Measurements from ENCODE around the gene KCNK7.

DNA sequence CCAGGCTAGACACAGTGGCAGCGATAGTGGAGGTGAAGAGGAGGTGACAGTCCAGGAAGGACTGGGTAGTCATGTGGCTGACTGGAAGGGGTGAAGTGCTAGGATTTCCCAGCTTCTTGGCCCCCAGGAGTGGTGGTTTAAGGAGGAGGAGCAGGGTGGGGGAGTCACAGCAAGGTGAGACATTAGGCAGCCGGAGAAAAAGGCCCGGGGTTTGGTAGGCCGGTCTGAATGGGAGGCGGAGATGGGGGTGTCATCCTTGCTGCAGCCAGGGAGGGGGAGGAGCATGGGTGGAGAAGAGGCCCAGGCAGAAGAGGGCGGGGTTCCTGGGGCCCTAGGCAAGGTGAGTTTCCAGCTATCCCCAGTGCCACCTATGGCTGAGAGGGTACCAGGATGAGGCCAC, 48.4 kb upstream of the KCNK7 start:
- TF ChIP-seq, protein P1, sequence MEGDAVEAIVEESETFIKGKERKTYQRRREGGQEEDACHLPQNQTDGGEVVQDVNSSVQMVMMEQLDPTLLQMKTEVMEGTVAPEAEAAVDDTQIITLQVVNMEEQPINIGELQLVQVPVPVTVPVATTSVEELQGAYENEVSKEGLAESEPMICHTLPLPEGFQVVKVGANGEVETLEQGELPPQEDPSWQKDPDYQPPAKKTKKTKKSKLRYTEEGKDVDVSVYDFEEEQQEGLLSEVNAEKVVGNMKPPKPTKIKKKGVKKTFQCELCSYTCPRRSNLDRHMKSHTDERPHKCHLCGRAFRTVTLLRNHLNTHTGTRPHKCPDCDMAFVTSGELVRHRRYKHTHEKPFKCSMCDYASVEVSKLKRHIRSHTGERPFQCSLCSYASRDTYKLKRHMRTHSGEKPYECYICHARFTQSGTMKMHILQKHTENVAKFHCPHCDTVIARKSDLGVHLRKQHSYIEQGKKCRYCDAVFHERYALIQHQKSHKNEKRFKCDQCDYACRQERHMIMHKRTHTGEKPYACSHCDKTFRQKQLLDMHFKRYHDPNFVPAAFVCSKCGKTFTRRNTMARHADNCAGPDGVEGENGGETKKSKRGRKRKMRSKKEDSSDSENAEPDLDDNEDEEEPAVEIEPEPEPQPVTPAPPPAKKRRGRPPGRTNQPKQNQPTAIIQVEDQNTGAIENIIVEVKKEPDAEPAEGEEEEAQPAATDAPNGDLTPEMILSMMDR (IDR thresholded peaks at IDR 0.05): no peak
- no peak for TF ChIP-seq POLR2A (IDR thresholded peaks at IDR 0.05)

Measured in thyroid gland (tissue), 4 donors.